Prostate gland (tissue), 2 donors: Measurements from ENCODE around the gene B3GAT1. TPM values are rescaled to one million over a fixed set of nuclear protein-coding genes. Genes with fewer than 3 reads are reported as not detected.

ENCODE experiments used
- DNase-seq: peaks from one replicate; pipeline ENCODE4 v3.0.0-alpha.2; 2019; ENCODE audit warnings: low spot score
- H3K27ac ChIP-seq, 2 donors: fragments of 200-600 bp; sonication (generic); 2 replicates each; pipeline ENCODE4 v1.5.1; 2017 to 2019
- H3K27me3 ChIP-seq: fragments of 200-600 bp; sonication (generic); replicated peaks from 2 replicates; pipeline ENCODE4 v1.5.1; 2019; ENCODE audit not compliant: insufficient read depth
- H3K36me3 ChIP-seq, 2 donors: fragments of 200-600 bp; sonication (generic); 1 replicate in 1 of 2; 2 replicates in 1 of 2; pipeline versions ENCODE4 v1.5.1 to v1.8.1; 2017 to 2019
- H3K4me1 ChIP-seq: fragments of 200-600 bp; sonication (generic); replicated peaks from 2 replicates; pipeline ENCODE4 v1.5.1; 2019
- H3K4me3 ChIP-seq, 2 donors: fragments of 200-600 bp; sonication (generic); 2 replicates each; pipeline ENCODE4 v1.5.1; 2017 to 2019
- H3K9me3 ChIP-seq: fragments of 200-600 bp; sonication (generic); 2 replicates; pipeline ENCODE4 v1.5.1; 2017
- CTCF ChIP-seq, 4 experiments: fragments of 200-600 bp in 2 of 4; fragments of 450-650 bp in 2 of 4; sonication (generic) in 2 of 4; IDR thresholded peaks; 1 replicate in 3 of 4; 2 replicates in 1 of 4; pipeline ENCODE4 v1.5.1; 2016 to 2019; ENCODE audit warnings: antibody characterized with exemption in 4 of 4, mild to moderate bottlenecking in 2 of 4, moderate library complexity in 2 of 4
- POLR2A ChIP-seq: fragments of 450-650 bp; IDR thresholded peaks from one replicate; pipeline ENCODE4 v1.6.1; 2016; ENCODE audit warnings: antibody characterized with exemption, mild to moderate bottlenecking
- POLR2AphosphoS5 ChIP-seq: sonication (generic); formaldehyde crosslinking; IDR thresholded peaks from one replicate; pipeline ENCODE4 v1.6.1; 2017; ENCODE audit warnings: antibody characterized with exemption
- WGBS: methylation state at CpG from one replicate; pipeline ENCODE4 v1.1.5; 2018; 5-methylcytosine and 5-hydroxymethylcytosine counted together
- intact Hi-C: fragments of 100-400 bp; cut with DNase I; formaldehyde crosslinking; loops from one replicate; pipeline ENCODE4 v1.14.2; 2022
- total RNA-seq, 2 donors: library from RNA; depleted of rRNA; stranded (reverse); fragments of >200 nt; gene quantifications; one replicate each; pipeline ENCODE4 v1.1.0, GENCODE V29; 2016

B3GAT1 gene
- total RNA-seq, 2 donors from 2014 or later, result 3.9 to 4.9 TPM

GRCh38 chr11:134377876-134378275 lies 34.2 kb downstream of the B3GAT1 start:
- Histone ChIP-seq H3K27me3 (no peaks in the 10 kb centered on the region), H3K4me1 (no peaks in the 10 kb centered on the region), H3K27ac (no peak overlapping the region), H3K4me3 (no peak overlapping the region), H3K36me3 (no peaks in the 10 kb centered on the region), H3K9me3 (no peaks in the 10 kb centered on the region)
- WGBS, result 86% methylated on average over 14 of the region's 14 CpGs
- no peak for DNase-seq
- no peak for TF ChIP-seq CTCF (IDR thresholded peaks at IDR 0.05)
- TF ChIP-seq POLR2A, result no peak
- no peak for TF ChIP-seq POLR2AphosphoS5
- intact Hi-C loops, result no loop called here

GRCh38 chr11:134376150-134376921 lies 35.7 kb downstream of the B3GAT1 start:
- intact Hi-C loops, result no loop called here
- H3K9me3 ChIP-seq, result no peaks in the 10 kb centered on the region
- no peak overlapping the region for H3K27ac ChIP-seq
- no peak for TF ChIP-seq POLR2A
- no peak for TF ChIP-seq CTCF (IDR thresholded peaks at IDR 0.05)
- TF ChIP-seq POLR2AphosphoS5, result no peak
- no peak overlapping the region for H3K4me3 ChIP-seq
- WGBS, result 84% methylated on average over 18 of the region's 18 CpGs
- no peaks in the 10 kb centered on the region for H3K36me3 ChIP-seq
- H3K27me3 ChIP-seq, result no peaks in the 10 kb centered on the region
- DNase-seq, result no peak
- no peaks in the 10 kb centered on the region for H3K4me1 ChIP-seq

GRCh38 chr11:134374891-134375550 lies 37.0 kb downstream of the B3GAT1 start:
- 85% methylated on average over 15 of the region's 16 CpGs for WGBS
- Histone ChIP-seq H3K9me3 (no peaks in the 10 kb centered on the region), H3K4me3 (no peak overlapping the region), H3K27me3 (no peaks in the 10 kb centered on the region), H3K27ac (no peak overlapping the region), H3K4me1 (no peaks in the 10 kb centered on the region), H3K36me3 (no peaks in the 10 kb centered on the region)
- DNase-seq, result no peak
- no peak for TF ChIP-seq POLR2A
- no peak for TF ChIP-seq POLR2AphosphoS5
- TF ChIP-seq CTCF (IDR thresholded peaks at IDR 0.05), result no peak
- intact Hi-C loops, result no loop called here

- no peak for DNase-seq
- WGBS, result 66% methylated on average over 9 of the region's 9 CpGs
- no peaks in the 10 kb centered on the region for H3K27me3 ChIP-seq
- no peaks in the 10 kb centered on the region for H3K36me3 ChIP-seq
- no peak overlapping the region for H3K27ac ChIP-seq
- H3K4me3 ChIP-seq, result no peak overlapping the region
- no peaks in the 10 kb centered on the region for H3K9me3 ChIP-seq
- TF ChIP-seq CTCF (IDR thresholded peaks at IDR 0.05), result no peak
- TF ChIP-seq POLR2A, result no peak
- TF ChIP-seq POLR2AphosphoS5, result no peak
- intact Hi-C loops, result no loop called here
- no peaks in the 10 kb centered on the region for H3K4me1 ChIP-seq
These were observed 37.9 kb downstream of the B3GAT1 start for GRCh38 chr11:134374171-134374570.

- H3K27ac ChIP-seq, result no peak overlapping the region
- intact Hi-C loops, result no loop called here
- no peak for DNase-seq
- H3K4me3 ChIP-seq, result no peak overlapping the region
- H3K9me3 ChIP-seq, result no peaks in the 10 kb centered on the region
- WGBS, result 78% methylated on average over 14 of the region's 14 CpGs
- no peaks in the 10 kb centered on the region for H3K27me3 ChIP-seq
- TF ChIP-seq CTCF (IDR thresholded peaks at IDR 0.05) (no peak), POLR2AphosphoS5 (no peak), POLR2A (no peak)
- H3K4me1 ChIP-seq, result no peaks in the 10 kb centered on the region
- no peaks in the 10 kb centered on the region for H3K36me3 ChIP-seq
These were observed 38.4 kb downstream of the B3GAT1 start for GRCh38 chr11:134373591-134374052.
